ENCODE data around the gene ESYT2. TPM values are rescaled to one million over a fixed set of nuclear protein-coding genes. Genes with fewer than 3 reads are reported as not detected.

ESYT2 gene
- total RNA-seq, 1 experiment from 2014 or later, result 37.5 TPM

GRCh38 chr7:158865977-158866376, 36.7 kb upstream of the ESYT2 start:
- no peak for DNase-seq (ENCODE audit: low spot score)
- H3K27me3 ChIP-seq (replicated peaks; ENCODE audit: insufficient read depth, low read depth, low read length, poor library complexity), result no peaks in the 10 kb centered on the region
- H3K4me1 ChIP-seq (ENCODE audit: insufficient read depth, low read length, poor library complexity, severe bottlenecking), result peaks cover 3% of the 10 kb centered on the region
- CTCF ChIA-PET, result no interaction called here
- POLR2A ChIA-PET (ENCODE audit: low non-redundant PET), result no interaction called here
- H3K36me3 ChIP-seq (ENCODE audit: insufficient read depth, low read length, poor library complexity, severe bottlenecking), result no peaks in the 10 kb centered on the region
- TF ChIP-seq CTCF (conservative IDR thresholded peaks at IDR 0.05; ENCODE audit: low read depth, low read length) (no peak), EZH2 (IDR thresholded peaks at IDR 0.05; ENCODE audit: borderline replicate concordance, low read depth, low read length, poor library complexity, severe bottlenecking) (no peak)
- H3K27ac ChIP-seq (ENCODE audit: low read depth, low read length, poor library complexity, severe bottlenecking), result no peak overlapping the region
- no peak overlapping the region for H3K4me3 ChIP-seq (ENCODE audit: low read depth, low read length, poor library complexity, severe bottlenecking)
- no TSS peak for BruUV-seq (replicated peaks)
- intact Hi-C loops (cut with micrococcal nuclease; ENCODE audit: unreplicated experiment), result no loop called here
- no peaks in the 10 kb centered on the region for H3K9me3 ChIP-seq (ENCODE audit: low read depth, low read length, poor library complexity, severe bottlenecking)

- intact Hi-C loops (cut with micrococcal nuclease; ENCODE audit: unreplicated experiment), result no loop called here
- no peak for DNase-seq (ENCODE audit: low spot score)
- Histone ChIP-seq H3K27ac (ENCODE audit: low read depth, low read length, poor library complexity, severe bottlenecking) (no peak overlapping the region), H3K4me1 (ENCODE audit: insufficient read depth, low read length, poor library complexity, severe bottlenecking) (peaks cover 3% of the 10 kb centered on the region), H3K9me3 (ENCODE audit: low read depth, low read length, poor library complexity, severe bottlenecking) (no peaks in the 10 kb centered on the region), H3K27me3 (replicated peaks; ENCODE audit: insufficient read depth, low read depth, low read length, poor library complexity) (no peaks in the 10 kb centered on the region), H3K36me3 (ENCODE audit: insufficient read depth, low read length, poor library complexity, severe bottlenecking) (no peaks in the 10 kb centered on the region), H3K4me3 (ENCODE audit: low read depth, low read length, poor library complexity, severe bottlenecking) (no peak overlapping the region)
- BruUV-seq (replicated peaks), result no TSS peak
- ChIA-PET CTCF (no interaction called here), POLR2A (ENCODE audit: low non-redundant PET) (no interaction called here)
- no peak for TF ChIP-seq EZH2 (IDR thresholded peaks at IDR 0.05; ENCODE audit: borderline replicate concordance, low read depth, low read length, poor library complexity, severe bottlenecking)
Observed at GRCh38 chr7:158865462-158865922, 36.2 kb upstream of the ESYT2 start.

GRCh38 chr7:158864833-158865232, 35.5 kb upstream of the ESYT2 start:
- ChIA-PET POLR2A (ENCODE audit: low non-redundant PET) (no interaction called here), CTCF (no interaction called here)
- Histone ChIP-seq H3K9me3 (ENCODE audit: low read depth, low read length, poor library complexity, severe bottlenecking) (no peaks in the 10 kb centered on the region), H3K4me1 (ENCODE audit: insufficient read depth, low read length, poor library complexity, severe bottlenecking) (peaks cover 3% of the 10 kb centered on the region), H3K4me3 (ENCODE audit: low read depth, low read length, poor library complexity, severe bottlenecking) (no peak overlapping the region), H3K36me3 (ENCODE audit: insufficient read depth, low read length, poor library complexity, severe bottlenecking) (no peaks in the 10 kb centered on the region), H3K27me3 (replicated peaks; ENCODE audit: insufficient read depth, low read depth, low read length, poor library complexity) (no peaks in the 10 kb centered on the region), H3K27ac (ENCODE audit: low read depth, low read length, poor library complexity, severe bottlenecking) (no peak overlapping the region)
- intact Hi-C loops (cut with micrococcal nuclease; ENCODE audit: unreplicated experiment), result no loop called here
- DNase-seq (ENCODE audit: low spot score), result no peak
- BruUV-seq (replicated peaks), result no TSS peak
- TF ChIP-seq EZH2 (IDR thresholded peaks at IDR 0.05; ENCODE audit: borderline replicate concordance, low read depth, low read length, poor library complexity, severe bottlenecking), result no peak
- no peak for TF ChIP-seq CTCF (conservative IDR thresholded peaks at IDR 0.05; ENCODE audit: low read depth, low read length)

GRCh38 chr7:158864507-158864820, 35.2 kb upstream of the ESYT2 start:
- Histone ChIP-seq H3K27me3 (replicated peaks; ENCODE audit: insufficient read depth, low read depth, low read length, poor library complexity) (no peaks in the 10 kb centered on the region), H3K9me3 (ENCODE audit: low read depth, low read length, poor library complexity, severe bottlenecking) (no peaks in the 10 kb centered on the region), H3K4me1 (ENCODE audit: insufficient read depth, low read length, poor library complexity, severe bottlenecking) (peaks cover 3% of the 10 kb centered on the region), H3K27ac (ENCODE audit: low read depth, low read length, poor library complexity, severe bottlenecking) (no peak overlapping the region), H3K36me3 (ENCODE audit: insufficient read depth, low read length, poor library complexity, severe bottlenecking) (no peaks in the 10 kb centered on the region), H3K4me3 (ENCODE audit: low read depth, low read length, poor library complexity, severe bottlenecking) (no peak overlapping the region)
- CTCF ChIA-PET, result no interaction called here
- DNase-seq (ENCODE audit: low spot score), result no peak
- intact Hi-C loops (cut with micrococcal nuclease; ENCODE audit: unreplicated experiment), result no loop called here
- no peak for TF ChIP-seq CTCF (conservative IDR thresholded peaks at IDR 0.05; ENCODE audit: low read depth, low read length)
- TF ChIP-seq EZH2 (IDR thresholded peaks at IDR 0.05; ENCODE audit: borderline replicate concordance, low read depth, low read length, poor library complexity, severe bottlenecking), result no peak
- POLR2A ChIA-PET (ENCODE audit: low non-redundant PET), result no interaction called here
- no TSS peak for BruUV-seq (replicated peaks)

Data from A673 (cell line).